ENCODE results near the gene PCP4.

PCP4 gene

DNA sequence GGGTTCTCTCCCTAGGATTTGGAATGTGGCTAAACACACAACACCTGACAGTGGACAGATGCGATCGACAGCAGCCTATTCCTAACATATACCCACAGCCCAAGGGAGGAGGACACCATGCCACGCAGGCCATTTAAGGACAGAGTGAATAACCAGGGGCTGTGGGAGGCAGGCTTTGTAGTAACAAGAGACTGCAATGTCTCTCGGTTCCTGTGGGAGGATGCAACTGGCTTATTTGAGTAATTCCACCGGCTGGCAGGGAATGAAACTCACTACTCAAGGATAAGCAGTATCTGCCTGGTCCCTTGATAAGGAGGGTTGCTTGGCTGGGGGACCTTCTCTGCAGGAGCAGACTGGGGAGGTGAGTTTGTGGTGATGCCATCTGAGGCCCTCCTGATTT lies 109.6 kb downstream of the PCP4 start:
- no peak for DNase-seq
